ENCODE measurements around the gene ASXL1.

DNA sequence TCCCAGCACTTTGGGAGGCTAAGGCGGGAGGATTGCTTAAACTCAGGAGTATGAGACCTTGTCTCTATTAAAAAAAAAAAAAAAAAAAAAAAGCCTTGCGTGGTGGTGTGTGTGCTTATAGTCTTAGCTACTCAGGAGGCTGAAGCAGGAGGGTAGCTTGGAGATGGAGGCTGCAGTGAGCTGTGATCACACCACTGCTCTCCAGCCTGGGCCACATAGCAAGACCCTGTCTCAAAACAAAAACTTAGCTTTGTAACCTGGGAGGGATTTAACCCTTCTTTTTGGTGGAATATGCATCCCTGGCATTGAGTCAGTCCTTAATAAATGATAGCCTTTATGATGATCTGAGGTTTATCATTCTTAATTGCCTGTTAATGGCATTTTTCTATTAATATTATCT lies 12.8 kb downstream of the ASXL1 start:
- TF ChIP-seq, protein P1, sequence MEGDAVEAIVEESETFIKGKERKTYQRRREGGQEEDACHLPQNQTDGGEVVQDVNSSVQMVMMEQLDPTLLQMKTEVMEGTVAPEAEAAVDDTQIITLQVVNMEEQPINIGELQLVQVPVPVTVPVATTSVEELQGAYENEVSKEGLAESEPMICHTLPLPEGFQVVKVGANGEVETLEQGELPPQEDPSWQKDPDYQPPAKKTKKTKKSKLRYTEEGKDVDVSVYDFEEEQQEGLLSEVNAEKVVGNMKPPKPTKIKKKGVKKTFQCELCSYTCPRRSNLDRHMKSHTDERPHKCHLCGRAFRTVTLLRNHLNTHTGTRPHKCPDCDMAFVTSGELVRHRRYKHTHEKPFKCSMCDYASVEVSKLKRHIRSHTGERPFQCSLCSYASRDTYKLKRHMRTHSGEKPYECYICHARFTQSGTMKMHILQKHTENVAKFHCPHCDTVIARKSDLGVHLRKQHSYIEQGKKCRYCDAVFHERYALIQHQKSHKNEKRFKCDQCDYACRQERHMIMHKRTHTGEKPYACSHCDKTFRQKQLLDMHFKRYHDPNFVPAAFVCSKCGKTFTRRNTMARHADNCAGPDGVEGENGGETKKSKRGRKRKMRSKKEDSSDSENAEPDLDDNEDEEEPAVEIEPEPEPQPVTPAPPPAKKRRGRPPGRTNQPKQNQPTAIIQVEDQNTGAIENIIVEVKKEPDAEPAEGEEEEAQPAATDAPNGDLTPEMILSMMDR (IDR thresholded peaks at IDR 0.05) = no peak
- no peak for TF ChIP-seq POLR2A (IDR thresholded peaks at IDR 0.05)

Measured in ovary (tissue), 3 donors.